Measurements from ENCODE around the gene SARDH. TPM values are rescaled to one million over a fixed set of nuclear protein-coding genes. Genes with fewer than 3 reads are reported as not detected.

SARDH gene
- total RNA-seq, 2 donors from 2014 or later: 8.4 to 11.2 TPM

GRCh38 chr9:133699546-133699945, 38.6 kb downstream of the SARDH start:
- H3K4me3 ChIP-seq (ENCODE audit: low read length): no peak overlapping the region
- H3K9me3 Mint-ChIP-seq: no peaks in the 10 kb centered on the region
- no peaks in the 10 kb centered on the region for H3K27me3 ChIP-seq (ENCODE audit: control insufficient read depth, insufficient read depth, low read length, poor library complexity, severe bottlenecking)
- TF ChIP-seq CTCF (conservative IDR thresholded peaks at IDR 0.05): no peak
- no peaks in the 10 kb centered on the region for H3K9me3 ChIP-seq (ENCODE audit: control insufficient read depth, low read length)
- H3K36me3 ChIP-seq (ENCODE audit: control insufficient read depth, insufficient read depth, low read length): no peaks in the 10 kb centered on the region
- WGBS, 2 experiments (ENCODE audit: insufficient coverage in 1 of 2, insufficient read length in 1 of 2): 96% methylated on average over 6 of the region's 6 CpGs; no CpG with 5 or more reads in 1 of the 2 experiments
- H3K27ac ChIP-seq (ENCODE audit: low read depth, low read length): no peak overlapping the region
- no peak overlapping the region for H3K4me3 Mint-ChIP-seq
- no peaks in the 10 kb centered on the region for H3K4me1 ChIP-seq (ENCODE audit: control insufficient read depth, insufficient read depth, low read length)
- peaks cover 2% of the 10 kb centered on the region for H3K4me1 Mint-ChIP-seq
- no peaks in the 10 kb centered on the region for H3K36me3 Mint-ChIP-seq (ENCODE audit: low read depth)
- no peak for DNase-seq
- H3K27me3 Mint-ChIP-seq (ENCODE audit: insufficient read depth): no peaks in the 10 kb centered on the region
- H3K9ac ChIP-seq (ENCODE audit: extremely low read depth, low read length, poor library complexity, severe bottlenecking): no peak overlapping the region
- no peak overlapping the region for H3K27ac Mint-ChIP-seq

GRCh38 chr9:133696071-133696472, 42.1 kb downstream of the SARDH start:
- H3K36me3 ChIP-seq (ENCODE audit: control insufficient read depth, insufficient read depth, low read length): no peaks in the 10 kb centered on the region
- H3K4me1 ChIP-seq (ENCODE audit: control insufficient read depth, insufficient read depth, low read length): no peaks in the 10 kb centered on the region
- no peaks in the 10 kb centered on the region for H3K36me3 Mint-ChIP-seq (ENCODE audit: low read depth)
- H3K9me3 ChIP-seq (ENCODE audit: control insufficient read depth, low read length): no peaks in the 10 kb centered on the region
- TF ChIP-seq CTCF (conservative IDR thresholded peaks at IDR 0.05): no peak
- H3K9ac ChIP-seq (ENCODE audit: extremely low read depth, low read length, poor library complexity, severe bottlenecking): no peak overlapping the region
- no peaks in the 10 kb centered on the region for H3K4me1 Mint-ChIP-seq
- WGBS, 2 experiments (ENCODE audit: insufficient coverage in 1 of 2, insufficient read length in 1 of 2): 86 to 88% methylated on average over 10 to 12 of the region's 12 CpGs
- no peaks in the 10 kb centered on the region for H3K27me3 Mint-ChIP-seq (ENCODE audit: insufficient read depth)
- no peak overlapping the region for H3K27ac ChIP-seq (ENCODE audit: low read depth, low read length)
- no peak for DNase-seq
- H3K4me3 ChIP-seq (ENCODE audit: low read length): no peak overlapping the region
- H3K27me3 ChIP-seq (ENCODE audit: control insufficient read depth, insufficient read depth, low read length, poor library complexity, severe bottlenecking): no peaks in the 10 kb centered on the region
- H3K27ac Mint-ChIP-seq: no peak overlapping the region
- H3K4me3 Mint-ChIP-seq: no peak overlapping the region
- H3K9me3 Mint-ChIP-seq: no peaks in the 10 kb centered on the region

- Histone ChIP-seq H3K4me3 (ENCODE audit: low read length) (no peak overlapping the region), H3K9me3 (ENCODE audit: control insufficient read depth, low read length) (no peaks in the 10 kb centered on the region), H3K27ac (ENCODE audit: low read depth, low read length) (no peak overlapping the region), H3K27me3 (ENCODE audit: control insufficient read depth, insufficient read depth, low read length, poor library complexity, severe bottlenecking) (no peaks in the 10 kb centered on the region), H3K4me1 (ENCODE audit: control insufficient read depth, insufficient read depth, low read length) (no peaks in the 10 kb centered on the region), H3K9ac (ENCODE audit: extremely low read depth, low read length, poor library complexity, severe bottlenecking) (no peak overlapping the region), H3K36me3 (ENCODE audit: control insufficient read depth, insufficient read depth, low read length) (no peaks in the 10 kb centered on the region)
- H3K4me3 Mint-ChIP-seq: no peak overlapping the region
- no peaks in the 10 kb centered on the region for H3K4me1 Mint-ChIP-seq
- WGBS, 2 experiments (ENCODE audit: insufficient coverage in 1 of 2, insufficient read length in 1 of 2): 71 to 100% methylated on average over 2 to 3 of the region's 3 CpGs
- no peak for DNase-seq
- no peaks in the 10 kb centered on the region for H3K27me3 Mint-ChIP-seq (ENCODE audit: insufficient read depth)
- no peaks in the 10 kb centered on the region for H3K9me3 Mint-ChIP-seq
- H3K27ac Mint-ChIP-seq: no peak overlapping the region
- no peaks in the 10 kb centered on the region for H3K36me3 Mint-ChIP-seq (ENCODE audit: low read depth)
- TF ChIP-seq CTCF (conservative IDR thresholded peaks at IDR 0.05): no peak
Observed at GRCh38 chr9:133694686-133695085, 43.5 kb downstream of the SARDH start.

All from endodermal cell (in vitro differentiated cells).